ENCODE measurements around the gene HSPB9. TPM values are rescaled to one million over a fixed set of nuclear protein-coding genes. Genes with fewer than 3 reads are reported as not detected.

The HSPB9 gene
- total RNA-seq, 1 experiment from 2014 or later: not detected

- TF ChIP-seq EZH2 (IDR thresholded peaks at IDR 0.05; ENCODE audit: borderline replicate concordance, low read depth, low read length, poor library complexity, severe bottlenecking): no peak
- TF ChIP-seq, protein P1, sequence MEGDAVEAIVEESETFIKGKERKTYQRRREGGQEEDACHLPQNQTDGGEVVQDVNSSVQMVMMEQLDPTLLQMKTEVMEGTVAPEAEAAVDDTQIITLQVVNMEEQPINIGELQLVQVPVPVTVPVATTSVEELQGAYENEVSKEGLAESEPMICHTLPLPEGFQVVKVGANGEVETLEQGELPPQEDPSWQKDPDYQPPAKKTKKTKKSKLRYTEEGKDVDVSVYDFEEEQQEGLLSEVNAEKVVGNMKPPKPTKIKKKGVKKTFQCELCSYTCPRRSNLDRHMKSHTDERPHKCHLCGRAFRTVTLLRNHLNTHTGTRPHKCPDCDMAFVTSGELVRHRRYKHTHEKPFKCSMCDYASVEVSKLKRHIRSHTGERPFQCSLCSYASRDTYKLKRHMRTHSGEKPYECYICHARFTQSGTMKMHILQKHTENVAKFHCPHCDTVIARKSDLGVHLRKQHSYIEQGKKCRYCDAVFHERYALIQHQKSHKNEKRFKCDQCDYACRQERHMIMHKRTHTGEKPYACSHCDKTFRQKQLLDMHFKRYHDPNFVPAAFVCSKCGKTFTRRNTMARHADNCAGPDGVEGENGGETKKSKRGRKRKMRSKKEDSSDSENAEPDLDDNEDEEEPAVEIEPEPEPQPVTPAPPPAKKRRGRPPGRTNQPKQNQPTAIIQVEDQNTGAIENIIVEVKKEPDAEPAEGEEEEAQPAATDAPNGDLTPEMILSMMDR (conservative IDR thresholded peaks at IDR 0.05; ENCODE audit: low read depth, low read length): no peak
- no peaks in the 10 kb centered on the region for H3K4me1 ChIP-seq (ENCODE audit: insufficient read depth, low read length, poor library complexity, severe bottlenecking)
- no peaks in the 10 kb centered on the region for H3K27me3 ChIP-seq (replicated peaks; ENCODE audit: insufficient read depth, low read depth, low read length, poor library complexity)
- ChIA-PET CTCF (no interaction called here), POLR2A (ENCODE audit: low non-redundant PET) (no interaction called here)
- H3K27ac ChIP-seq (ENCODE audit: low read depth, low read length, poor library complexity, severe bottlenecking): no peak overlapping the region
- intact Hi-C loops (cut with micrococcal nuclease; ENCODE audit: unreplicated experiment): no loop called here
- no peaks in the 10 kb centered on the region for H3K9me3 ChIP-seq (ENCODE audit: low read depth, low read length, poor library complexity, severe bottlenecking)
- no peak overlapping the region for H3K4me3 ChIP-seq (ENCODE audit: low read depth, low read length, poor library complexity, severe bottlenecking)
- DNase-seq (ENCODE audit: low spot score): no peak
- no peaks in the 10 kb centered on the region for H3K36me3 ChIP-seq (ENCODE audit: insufficient read depth, low read length, poor library complexity, severe bottlenecking)
- BruUV-seq (replicated peaks): no TSS peak
Observed at GRCh38 chr17:42130310-42130936, 7.8 kb downstream of the HSPB9 start.

DNA sequence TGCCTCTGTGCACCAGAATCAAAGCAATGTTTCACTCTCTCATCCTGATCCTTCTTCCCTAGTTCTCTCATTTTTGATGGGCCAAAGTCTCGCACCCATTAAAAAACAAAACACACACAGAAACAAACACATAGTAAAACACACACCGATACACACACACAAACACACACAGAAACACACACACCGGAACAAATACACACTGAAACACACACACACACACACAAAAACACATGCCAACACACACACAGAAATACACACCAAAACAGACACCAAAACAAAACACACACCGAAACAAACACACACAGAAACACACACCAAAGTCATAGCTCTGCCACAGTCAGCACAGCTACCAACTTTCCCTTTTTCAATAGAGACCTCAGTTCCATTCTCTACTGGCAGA lies 8.6 kb downstream of the HSPB9 start:
- CTCF ChIA-PET: no interaction called here
- intact Hi-C loops (cut with micrococcal nuclease; ENCODE audit: unreplicated experiment): no loop called here

GRCh38 chr17:42131981-42132432 lies 9.4 kb downstream of the HSPB9 start:
- intact Hi-C loops (cut with micrococcal nuclease; ENCODE audit: unreplicated experiment): no loop called here
- Histone ChIP-seq H3K4me3 (ENCODE audit: low read depth, low read length, poor library complexity, severe bottlenecking) (no peak overlapping the region), H3K4me1 (ENCODE audit: insufficient read depth, low read length, poor library complexity, severe bottlenecking) (no peaks in the 10 kb centered on the region), H3K36me3 (ENCODE audit: insufficient read depth, low read length, poor library complexity, severe bottlenecking) (no peaks in the 10 kb centered on the region), H3K9me3 (ENCODE audit: low read depth, low read length, poor library complexity, severe bottlenecking) (no peaks in the 10 kb centered on the region), H3K27me3 (replicated peaks; ENCODE audit: insufficient read depth, low read depth, low read length, poor library complexity) (no peaks in the 10 kb centered on the region), H3K27ac (ENCODE audit: low read depth, low read length, poor library complexity, severe bottlenecking) (no peak overlapping the region)
- no peak for TF ChIP-seq EZH2 (IDR thresholded peaks at IDR 0.05; ENCODE audit: borderline replicate concordance, low read depth, low read length, poor library complexity, severe bottlenecking)
- TF ChIP-seq, protein P1 (conservative IDR thresholded peaks at IDR 0.05; ENCODE audit: low read depth, low read length): no peak
- ChIA-PET POLR2A (ENCODE audit: low non-redundant PET) (interaction anchor here (0.6 kb wide), 1 partner anchor 118 kb away, joined by 5 read pairs; no protein-coding TSS in a partner anchor), CTCF (no interaction called here)
- no peak for DNase-seq (ENCODE audit: low spot score)
- no TSS peak for BruUV-seq (replicated peaks)

More for the DNA sequence above, 8.6 kb downstream of the HSPB9 start:
- Histone ChIP-seq H3K9me3 (ENCODE audit: low read depth, low read length, poor library complexity, severe bottlenecking) (no peaks in the 10 kb centered on the region), H3K27me3 (replicated peaks; ENCODE audit: insufficient read depth, low read depth, low read length, poor library complexity) (no peaks in the 10 kb centered on the region), H3K4me1 (ENCODE audit: insufficient read depth, low read length, poor library complexity, severe bottlenecking) (no peaks in the 10 kb centered on the region), H3K36me3 (ENCODE audit: insufficient read depth, low read length, poor library complexity, severe bottlenecking) (no peaks in the 10 kb centered on the region), H3K27ac (ENCODE audit: low read depth, low read length, poor library complexity, severe bottlenecking) (no peak overlapping the region), H3K4me3 (ENCODE audit: low read depth, low read length, poor library complexity, severe bottlenecking) (no peak overlapping the region)
- POLR2A ChIA-PET (ENCODE audit: low non-redundant PET): no interaction called here
- DNase-seq (ENCODE audit: low spot score): no peak
- no peak for TF ChIP-seq EZH2 (IDR thresholded peaks at IDR 0.05; ENCODE audit: borderline replicate concordance, low read depth, low read length, poor library complexity, severe bottlenecking)
- TF ChIP-seq, protein P1 (conservative IDR thresholded peaks at IDR 0.05; ENCODE audit: low read depth, low read length): no peak
- BruUV-seq (replicated peaks): no TSS peak
